Vagina (tissue), 2 donors: ENCODE results near the gene HDGF. TPM values are rescaled to one million over a fixed set of nuclear protein-coding genes. Genes with fewer than 3 reads are reported as not detected.
A peak's percentile ranks its signal among the peaks of the same experiment; 100 is the strongest.

Experiments used
- DNase-seq, 2 donors: peaks; one replicate each; pipeline ENCODE4 v3.0.0-alpha.2; 2017; ENCODE audit errors: extremely low spot score in 2 of 2
- H3K27ac ChIP-seq: fragments of 200-600 bp; sonication (generic); one replicate; pipeline ENCODE4 v1.5.1; 2019
- H3K27me3 ChIP-seq: fragments of 200-600 bp; sonication (generic); one replicate; pipeline ENCODE4 v1.5.1; 2019
- H3K36me3 ChIP-seq, 2 donors: fragments of 200-600 bp; sonication (generic); one replicate each; pipeline ENCODE4 v1.5.1; 2017 to 2019
- H3K4me1 ChIP-seq: fragments of 200-600 bp; sonication (generic); one replicate; pipeline ENCODE4 v1.5.1; 2019
- H3K4me3 ChIP-seq, 2 donors: fragments of 200-600 bp; sonication (generic); 1 replicate in 1 of 2; 2 replicates in 1 of 2; pipeline ENCODE4 v1.5.1; 2016 to 2019
- H3K9me3 ChIP-seq: fragments of 200-600 bp; sonication (generic); one replicate; pipeline ENCODE4 v1.5.1; 2019
- CTCF ChIP-seq, 3 experiments: fragments of 450-650 bp in 2 of 3; fragments of 200-600 bp in 1 of 3; sonication (generic) in 1 of 3; IDR thresholded peaks; one replicate each; pipeline ENCODE4 v1.5.1; 2017 to 2019; ENCODE audit warnings: antibody characterized with exemption in 3 of 3, mild to moderate bottlenecking in 2 of 3, moderate library complexity in 2 of 3
- POLR2A ChIP-seq, 2 donors: fragments of 450-650 bp; IDR thresholded peaks; one replicate each; pipeline ENCODE4 v1.6.1; 2017; ENCODE audit warnings: antibody characterized with exemption in 2 of 2, mild to moderate bottlenecking in 2 of 2, moderate library complexity in 2 of 2
- POLR2AphosphoS5 ChIP-seq, 2 donors: sonication (generic); formaldehyde crosslinking; IDR thresholded peaks; one replicate each; pipeline ENCODE4 v1.9.0; 2017; ENCODE audit warnings: antibody characterized with exemption in 2 of 2, mild to moderate bottlenecking in 2 of 2, low read depth in 1 of 2; ENCODE audit not compliant: insufficient read depth in 1 of 2
- intact Hi-C: fragments of 100-400 bp; cut with DNase I; formaldehyde crosslinking; loops from one replicate; pipeline ENCODE4 v1.15.1; 2023
- total RNA-seq: library from RNA; depleted of rRNA; stranded (reverse); fragments of >200 nt; gene quantifications from one replicate; pipeline ENCODE4 v1.2.3, GENCODE V29; 2016

The HDGF gene
- total RNA-seq, 1 donor from 2014 or later: 154 TPM

- TF ChIP-seq CTCF (IDR thresholded peaks at IDR 0.05): no peak
- TF ChIP-seq POLR2AphosphoS5 (IDR thresholded peaks at IDR 0.05; ENCODE audit: insufficient read depth in 1 of 2, low read depth in 1 of 2): no peak
- no peak for TF ChIP-seq POLR2A (IDR thresholded peaks at IDR 0.05)
- no peak overlapping the region for H3K4me3 ChIP-seq
- peaks cover 0 to 5% of the 10 kb centered on the region in 2 donors for H3K36me3 ChIP-seq
- H3K4me1 ChIP-seq: peaks cover 59% of the 10 kb centered on the region
- H3K27ac ChIP-seq: no peak overlapping the region
- H3K9me3 ChIP-seq: no peaks in the 10 kb centered on the region
- no peak for DNase-seq
- intact Hi-C loops: no loop called here
- H3K27me3 ChIP-seq: no peaks in the 10 kb centered on the region
These were observed 24.3 kb upstream of the HDGF start for GRCh38 chr1:156775799-156776198.

GRCh38 chr1:156773607-156774006, 22.1 kb upstream of the HDGF start:
- no peaks in the 10 kb centered on the region for H3K9me3 ChIP-seq
- intact Hi-C loops: no loop called here
- no peak for TF ChIP-seq CTCF (IDR thresholded peaks at IDR 0.05)
- TF ChIP-seq POLR2A (IDR thresholded peaks at IDR 0.05): no peak
- TF ChIP-seq POLR2AphosphoS5 (IDR thresholded peaks at IDR 0.05; ENCODE audit: insufficient read depth in 1 of 2, low read depth in 1 of 2): no peak
- no peak overlapping the region for H3K4me3 ChIP-seq
- DNase-seq: no peak
- H3K36me3 ChIP-seq: peaks cover 0 to 9% of the 10 kb centered on the region in 2 donors
- H3K4me1 ChIP-seq: peaks cover 80% of the 10 kb centered on the region
- H3K27me3 ChIP-seq: no peaks in the 10 kb centered on the region
- H3K27ac ChIP-seq: no peak overlapping the region

GRCh38 chr1:156772728-156773497, 21.4 kb upstream of the HDGF start:
- no peak for TF ChIP-seq POLR2A (IDR thresholded peaks at IDR 0.05)
- no peak for TF ChIP-seq POLR2AphosphoS5 (IDR thresholded peaks at IDR 0.05; ENCODE audit: insufficient read depth in 1 of 2, low read depth in 1 of 2)
- TF ChIP-seq CTCF (IDR thresholded peaks at IDR 0.05): no peak
- no peaks in the 10 kb centered on the region for H3K27me3 ChIP-seq
- H3K4me3 ChIP-seq: no peak overlapping the region
- peaks cover 0 to 9% of the 10 kb centered on the region in 2 donors for H3K36me3 ChIP-seq
- intact Hi-C loops: no loop called here
- no peaks in the 10 kb centered on the region for H3K9me3 ChIP-seq
- no peak overlapping the region for H3K27ac ChIP-seq
- peaks cover 86% of the 10 kb centered on the region for H3K4me1 ChIP-seq
- no peak for DNase-seq

- TF ChIP-seq CTCF (IDR thresholded peaks at IDR 0.05) (no peak), POLR2AphosphoS5 (IDR thresholded peaks at IDR 0.05; ENCODE audit: insufficient read depth in 1 of 2, low read depth in 1 of 2) (no peak), POLR2A (IDR thresholded peaks at IDR 0.05) (no peak)
- intact Hi-C loops: no loop called here
- H3K9me3 ChIP-seq: no peaks in the 10 kb centered on the region
- peaks cover 81% of the 10 kb centered on the region for H3K4me1 ChIP-seq
- H3K36me3 ChIP-seq: peaks cover 0 to 9% of the 10 kb centered on the region in 2 donors
- H3K27me3 ChIP-seq: no peaks in the 10 kb centered on the region
- H3K4me3 ChIP-seq: no peak overlapping the region
- H3K27ac ChIP-seq: no peak overlapping the region
- DNase-seq: no peak
These were observed 20.7 kb upstream of the HDGF start for GRCh38 chr1:156772222-156772621.

GRCh38 chr1:156768610-156769295, 17.3 kb upstream of the HDGF start:
- no peak for TF ChIP-seq POLR2AphosphoS5 (IDR thresholded peaks at IDR 0.05; ENCODE audit: insufficient read depth in 1 of 2, low read depth in 1 of 2)
- no peak for TF ChIP-seq POLR2A (IDR thresholded peaks at IDR 0.05)
- no peak for TF ChIP-seq CTCF (IDR thresholded peaks at IDR 0.05)
- no peaks in the 10 kb centered on the region for H3K9me3 ChIP-seq
- peaks cover 0 to 9% of the 10 kb centered on the region in 2 donors for H3K36me3 ChIP-seq
- intact Hi-C loops: no loop called here
- no peak for DNase-seq
- H3K4me3 ChIP-seq: peak overlapping the region; percentile 85 to 89
- H3K27ac ChIP-seq: peak overlapping the region; percentile 85
- H3K4me1 ChIP-seq: peaks cover 66% of the 10 kb centered on the region
- no peaks in the 10 kb centered on the region for H3K27me3 ChIP-seq
